Measurements from ENCODE around the gene SNAP47. TPM values are rescaled to one million over a fixed set of nuclear protein-coding genes. Genes with fewer than 3 reads are reported as not detected.

Gene SNAP47
- polyA plus RNA-seq, 1 donor from 2014 or later = 56.0 TPM

DNA sequence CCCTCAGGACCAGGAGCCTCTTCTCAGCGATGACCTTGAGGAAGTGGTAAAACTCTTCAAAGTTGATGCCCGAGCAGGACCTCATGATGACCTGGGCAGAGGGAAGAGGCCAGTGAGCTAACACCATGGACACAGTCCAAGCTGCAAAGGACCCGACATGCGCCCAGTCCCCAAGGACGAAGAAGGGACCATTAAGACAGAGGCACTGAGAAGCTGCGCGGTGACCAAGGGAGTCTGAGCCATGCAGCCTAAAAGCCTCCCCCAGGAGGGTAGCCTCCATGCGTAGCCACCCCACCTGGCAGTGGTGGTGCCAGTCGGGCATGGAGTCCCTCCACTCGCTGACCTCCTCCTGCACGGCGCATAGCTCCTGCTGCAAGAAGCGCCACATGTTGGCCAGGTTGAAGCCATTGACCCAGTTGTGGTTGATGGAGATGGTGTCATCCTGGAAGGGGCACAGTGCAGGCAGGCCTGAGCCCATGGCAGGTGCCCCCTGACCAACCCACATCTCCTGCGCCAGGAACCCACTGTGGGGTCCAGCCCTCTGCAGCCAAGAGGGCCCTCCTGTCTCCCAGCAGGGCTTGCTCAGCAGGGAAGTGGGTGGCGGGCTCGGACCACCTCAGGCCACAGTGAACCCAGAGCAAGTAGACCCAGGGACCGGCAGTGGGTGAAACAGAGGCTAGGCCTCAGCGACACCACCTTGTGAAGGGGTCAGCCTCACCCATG lies 2.5 kb upstream of the SNAP47 start:
- H3K79me2 ChIP-seq (replicated peaks; ENCODE audit: insufficient read depth, low read length) = peaks cover 36% of the 10 kb centered on the region
- no peaks in the 10 kb centered on the region for H4K20me1 ChIP-seq (ENCODE audit: insufficient read depth)
- H3K27me3 ChIP-seq (ENCODE audit: insufficient read depth, low read depth, low read length) = no peaks in the 10 kb centered on the region
- no peaks in the 10 kb centered on the region for H3K36me3 ChIP-seq (ENCODE audit: insufficient read depth, low read length)
- no peak overlapping the region for H2AFZ ChIP-seq (ENCODE audit: low read depth, low read length)
- H3K9me3 ChIP-seq (ENCODE audit: low read length) = no peaks in the 10 kb centered on the region
- no peak overlapping the region for H3K27ac ChIP-seq (ENCODE audit: low read length)
- TF ChIP-seq POLR2AphosphoS5 (IDR thresholded peaks at IDR 0.05) (no peak), MXI1 (conservative IDR thresholded peaks at IDR 0.05; ENCODE audit: poor library complexity, severe bottlenecking) (no peak), TAF1 (IDR thresholded peaks at IDR 0.05; ENCODE audit: low read depth) (no peak), EP300 (conservative IDR thresholded peaks at IDR 0.05; ENCODE audit: poor library complexity, severe bottlenecking) (no peak), SMC3 (conservative IDR thresholded peaks at IDR 0.05; ENCODE audit: poor library complexity) (no peak), RAD21 (conservative IDR thresholded peaks at IDR 0.05) (no peak), EZH2 (IDR thresholded peaks at IDR 0.05; ENCODE audit: borderline replicate concordance, insufficient read depth, low read length, poor library complexity, severe bottlenecking) (no peak)
- TF ChIP-seq, protein P1, sequence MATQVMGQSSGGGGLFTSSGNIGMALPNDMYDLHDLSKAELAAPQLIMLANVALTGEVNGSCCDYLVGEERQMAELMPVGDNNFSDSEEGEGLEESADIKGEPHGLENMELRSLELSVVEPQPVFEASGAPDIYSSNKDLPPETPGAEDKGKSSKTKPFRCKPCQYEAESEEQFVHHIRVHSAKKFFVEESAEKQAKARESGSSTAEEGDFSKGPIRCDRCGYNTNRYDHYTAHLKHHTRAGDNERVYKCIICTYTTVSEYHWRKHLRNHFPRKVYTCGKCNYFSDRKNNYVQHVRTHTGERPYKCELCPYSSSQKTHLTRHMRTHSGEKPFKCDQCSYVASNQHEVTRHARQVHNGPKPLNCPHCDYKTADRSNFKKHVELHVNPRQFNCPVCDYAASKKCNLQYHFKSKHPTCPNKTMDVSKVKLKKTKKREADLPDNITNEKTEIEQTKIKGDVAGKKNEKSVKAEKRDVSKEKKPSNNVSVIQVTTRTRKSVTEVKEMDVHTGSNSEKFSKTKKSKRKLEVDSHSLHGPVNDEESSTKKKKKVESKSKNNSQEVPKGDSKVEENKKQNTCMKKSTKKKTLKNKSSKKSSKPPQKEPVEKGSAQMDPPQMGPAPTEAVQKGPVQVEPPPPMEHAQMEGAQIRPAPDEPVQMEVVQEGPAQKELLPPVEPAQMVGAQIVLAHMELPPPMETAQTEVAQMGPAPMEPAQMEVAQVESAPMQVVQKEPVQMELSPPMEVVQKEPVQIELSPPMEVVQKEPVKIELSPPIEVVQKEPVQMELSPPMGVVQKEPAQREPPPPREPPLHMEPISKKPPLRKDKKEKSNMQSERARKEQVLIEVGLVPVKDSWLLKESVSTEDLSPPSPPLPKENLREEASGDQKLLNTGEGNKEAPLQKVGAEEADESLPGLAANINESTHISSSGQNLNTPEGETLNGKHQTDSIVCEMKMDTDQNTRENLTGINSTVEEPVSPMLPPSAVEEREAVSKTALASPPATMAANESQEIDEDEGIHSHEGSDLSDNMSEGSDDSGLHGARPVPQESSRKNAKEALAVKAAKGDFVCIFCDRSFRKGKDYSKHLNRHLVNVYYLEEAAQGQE (IDR thresholded peaks at IDR 0.05; ENCODE audit: borderline replicate concordance) = no peak
- TF ChIP-seq, protein P2, sequence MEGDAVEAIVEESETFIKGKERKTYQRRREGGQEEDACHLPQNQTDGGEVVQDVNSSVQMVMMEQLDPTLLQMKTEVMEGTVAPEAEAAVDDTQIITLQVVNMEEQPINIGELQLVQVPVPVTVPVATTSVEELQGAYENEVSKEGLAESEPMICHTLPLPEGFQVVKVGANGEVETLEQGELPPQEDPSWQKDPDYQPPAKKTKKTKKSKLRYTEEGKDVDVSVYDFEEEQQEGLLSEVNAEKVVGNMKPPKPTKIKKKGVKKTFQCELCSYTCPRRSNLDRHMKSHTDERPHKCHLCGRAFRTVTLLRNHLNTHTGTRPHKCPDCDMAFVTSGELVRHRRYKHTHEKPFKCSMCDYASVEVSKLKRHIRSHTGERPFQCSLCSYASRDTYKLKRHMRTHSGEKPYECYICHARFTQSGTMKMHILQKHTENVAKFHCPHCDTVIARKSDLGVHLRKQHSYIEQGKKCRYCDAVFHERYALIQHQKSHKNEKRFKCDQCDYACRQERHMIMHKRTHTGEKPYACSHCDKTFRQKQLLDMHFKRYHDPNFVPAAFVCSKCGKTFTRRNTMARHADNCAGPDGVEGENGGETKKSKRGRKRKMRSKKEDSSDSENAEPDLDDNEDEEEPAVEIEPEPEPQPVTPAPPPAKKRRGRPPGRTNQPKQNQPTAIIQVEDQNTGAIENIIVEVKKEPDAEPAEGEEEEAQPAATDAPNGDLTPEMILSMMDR (IDR thresholded peaks at IDR 0.05; ENCODE audit: poor library complexity, severe bottlenecking) = no peak
- no peaks in the 10 kb centered on the region for H3F3A ChIP-seq (ENCODE audit: insufficient read depth, low read length, poor library complexity, severe bottlenecking)
- no peak overlapping the region for H3K4me3 ChIP-seq (ENCODE audit: low read length)
- H3K9ac ChIP-seq (ENCODE audit: low read length) = no peak overlapping the region
- H3K9me2 ChIP-seq (ENCODE audit: insufficient read depth, low read length) = no peaks in the 10 kb centered on the region
- no peak overlapping the region for H3K4me2 ChIP-seq (ENCODE audit: low read length)

DNA sequence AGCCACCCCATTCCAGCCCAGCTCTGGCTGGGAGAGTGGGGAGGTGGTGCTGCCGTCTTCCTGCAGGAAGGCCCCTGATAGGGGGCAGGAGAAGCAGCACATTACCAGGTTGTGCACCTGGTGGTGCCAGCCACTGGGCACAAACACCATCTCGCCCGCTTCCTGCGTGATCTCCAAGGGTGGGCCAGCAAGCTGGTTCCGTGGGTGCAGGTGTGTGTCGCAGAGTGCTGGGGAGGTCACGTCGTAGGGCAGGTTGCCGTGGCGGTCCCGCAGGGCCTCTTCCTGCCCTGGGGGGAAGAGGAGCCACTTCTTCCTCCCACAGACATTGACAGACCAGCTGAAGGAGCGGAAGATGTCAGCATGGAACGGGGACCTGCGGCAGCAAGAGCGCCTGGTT lies 1.9 kb upstream of the SNAP47 start:
- no peaks in the 10 kb centered on the region for H4K20me1 ChIP-seq (ENCODE audit: insufficient read depth)
- H3K79me2 ChIP-seq (replicated peaks; ENCODE audit: insufficient read depth, low read length) = peaks cover 36% of the 10 kb centered on the region
- TF ChIP-seq, protein P2 (IDR thresholded peaks at IDR 0.05; ENCODE audit: poor library complexity, severe bottlenecking) = no peak
- TF ChIP-seq RAD21 (conservative IDR thresholded peaks at IDR 0.05) (no peak), MXI1 (conservative IDR thresholded peaks at IDR 0.05; ENCODE audit: poor library complexity, severe bottlenecking) (no peak), TAF1 (IDR thresholded peaks at IDR 0.05; ENCODE audit: low read depth) (no peak), POLR2AphosphoS5 (IDR thresholded peaks at IDR 0.05) (no peak), EZH2 (IDR thresholded peaks at IDR 0.05; ENCODE audit: borderline replicate concordance, insufficient read depth, low read length, poor library complexity, severe bottlenecking) (no peak), EP300 (conservative IDR thresholded peaks at IDR 0.05; ENCODE audit: poor library complexity, severe bottlenecking) (no peak), SMC3 (conservative IDR thresholded peaks at IDR 0.05; ENCODE audit: poor library complexity) (no peak)
- TF ChIP-seq, protein P1 (IDR thresholded peaks at IDR 0.05; ENCODE audit: borderline replicate concordance) = no peak

More for the DNA sequence above, 1.9 kb upstream of the SNAP47 start:
- H3K27ac ChIP-seq (ENCODE audit: low read length) = no peak overlapping the region
- no peaks in the 10 kb centered on the region for H3K36me3 ChIP-seq (ENCODE audit: insufficient read depth, low read length)
- H3K9me3 ChIP-seq (ENCODE audit: low read length) = no peaks in the 10 kb centered on the region
- H2AFZ ChIP-seq (ENCODE audit: low read depth, low read length) = no peak overlapping the region
- no peak overlapping the region for H3K9ac ChIP-seq (ENCODE audit: low read length)
- H3F3A ChIP-seq (ENCODE audit: insufficient read depth, low read length, poor library complexity, severe bottlenecking) = no peaks in the 10 kb centered on the region
- H3K4me2 ChIP-seq (ENCODE audit: low read length) = no peak overlapping the region
- H3K9me2 ChIP-seq (ENCODE audit: insufficient read depth, low read length) = no peaks in the 10 kb centered on the region
- no peaks in the 10 kb centered on the region for H3K27me3 ChIP-seq (ENCODE audit: insufficient read depth, low read depth, low read length)
- peak overlapping the region; percentile 98 for H3K4me3 ChIP-seq (ENCODE audit: low read length)
